ENCODE measurements around the gene SERINC3. TPM values are rescaled to one million over a fixed set of nuclear protein-coding genes. Genes with fewer than 3 reads are reported as not detected.

The SERINC3 gene
- total and polyA plus RNA-seq, 2 of the 13 experiments (the other 11 are each of a cell fraction or from before 2014, with no cell fraction given): 82.0 to 226 TPM

DNA sequence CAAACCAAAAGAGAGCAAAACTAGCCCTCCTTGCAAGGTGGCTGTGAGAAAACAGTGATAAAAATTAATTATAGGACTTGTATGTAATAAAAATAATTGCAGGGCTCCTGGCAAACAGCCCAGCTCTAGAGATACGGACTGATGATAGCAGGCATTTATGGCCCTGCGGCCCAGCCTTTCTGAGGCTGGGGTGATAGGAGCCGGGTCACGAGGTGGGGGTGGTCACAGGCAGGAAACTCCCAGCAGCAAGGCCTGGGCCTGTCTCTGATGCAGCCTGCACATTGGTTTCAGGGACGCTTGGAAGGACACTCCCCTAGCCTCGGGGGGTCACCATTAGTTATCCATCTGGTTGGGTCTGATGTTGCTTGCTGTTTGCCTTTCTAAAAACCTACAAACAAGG lies 64.9 kb downstream of the SERINC3 start:
- DNase-seq (ENCODE audit: low spot score): no peak
- Histone ChIP-seq H3K27me3 (ENCODE audit: control insufficient read depth in 1 of 2, insufficient read depth in 2 of 2, low read length in 2 of 2) (no peaks in the 10 kb centered on the region), H3K4me2 (ENCODE audit: low read depth, low read length) (no peak overlapping the region), H3K4me3 (replicated peaks in 1 of 3; ENCODE audit: insufficient read depth in 1 of 3, low read depth in 2 of 3, low read length in 3 of 3) (no peak overlapping the region), H3K4me1 (ENCODE audit: insufficient read depth, low read length) (peaks cover 54% of the 10 kb centered on the region), H3K79me2 (ENCODE audit: insufficient read depth, low read length) (no peaks in the 10 kb centered on the region), H3K27ac (ENCODE audit: extremely low read length, insufficient read depth, low read length) (no peak overlapping the region), H3K9me3 (ENCODE audit: low read length) (no peaks in the 10 kb centered on the region), H3K36me3 (replicated peaks in 1 of 2; ENCODE audit: control insufficient read depth in 1 of 2, insufficient read depth in 2 of 2, low read length in 2 of 2) (no peaks in the 10 kb centered on the region), H3K9ac (ENCODE audit: insufficient read depth, low read depth, low read length) (no peak overlapping the region), H2AFZ (ENCODE audit: low read length) (no peak overlapping the region), H4K20me1 (ENCODE audit: insufficient read depth, low read length) (no peaks in the 10 kb centered on the region)
- 80% methylated on average over 6 of the region's 6 CpGs for WGBS (ENCODE audit: low lambda C conversion rate)
- ChIA-PET CTCF (ENCODE audit: low intra/inter-chr PET ratio, low total read pairs) (no interaction called here), POLR2A (no interaction called here)
- in situ Hi-C loops (cut with HindIII; ENCODE audit: extremely low pct_ligation_motif_present, low pct_unique_long_range_greater_than_20kb): no loop called here
- no TSS peak for BruUV-seq (replicated peaks)
- ATAC-seq: no peak
- intact Hi-C loops (cut with micrococcal nuclease; ENCODE audit: unreplicated experiment): no loop called here
- TF ChIP-seq NRL (CRISPR knock-in tag; IDR thresholded peaks at IDR 0.05; ENCODE audit: borderline replicate concordance) (no peak; the same call in 1 of the 2 replicates), NCOA1 (CRISPR knock-in tag; IDR thresholded peaks at IDR 0.05) (no peak), ZNF598 (CRISPR knock-in tag; IDR thresholded peaks at IDR 0.05; ENCODE audit: borderline replicate concordance) (no peak), ZNF101 (CRISPR knock-in tag; IDR thresholded peaks at IDR 0.05; ENCODE audit: borderline replicate concordance, low read depth) (no peak), ZNF83 (CRISPR knock-in tag; IDR thresholded peaks at IDR 0.05; ENCODE audit: borderline replicate concordance) (no peak), KDM2A (CRISPR knock-in tag; IDR thresholded peaks at IDR 0.05; ENCODE audit: borderline replicate concordance, low read depth) (no peak), ZNF891 (CRISPR knock-in tag; IDR thresholded peaks at IDR 0.05) (no peak), ZNF749 (CRISPR knock-in tag; IDR thresholded peaks at IDR 0.05; ENCODE audit: borderline replicate concordance) (no peak), IRX3 (CRISPR knock-in tag; IDR thresholded peaks at IDR 0.05; ENCODE audit: borderline replicate concordance, low read depth) (no peak)
- TF ChIP-seq, protein P1, sequence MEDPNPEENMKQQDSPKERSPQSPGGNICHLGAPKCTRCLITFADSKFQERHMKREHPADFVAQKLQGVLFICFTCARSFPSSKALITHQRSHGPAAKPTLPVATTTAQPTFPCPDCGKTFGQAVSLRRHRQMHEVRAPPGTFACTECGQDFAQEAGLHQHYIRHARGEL (CRISPR knock-in tag; IDR thresholded peaks at IDR 0.05): no peak
- TF ChIP-seq, protein P2, sequence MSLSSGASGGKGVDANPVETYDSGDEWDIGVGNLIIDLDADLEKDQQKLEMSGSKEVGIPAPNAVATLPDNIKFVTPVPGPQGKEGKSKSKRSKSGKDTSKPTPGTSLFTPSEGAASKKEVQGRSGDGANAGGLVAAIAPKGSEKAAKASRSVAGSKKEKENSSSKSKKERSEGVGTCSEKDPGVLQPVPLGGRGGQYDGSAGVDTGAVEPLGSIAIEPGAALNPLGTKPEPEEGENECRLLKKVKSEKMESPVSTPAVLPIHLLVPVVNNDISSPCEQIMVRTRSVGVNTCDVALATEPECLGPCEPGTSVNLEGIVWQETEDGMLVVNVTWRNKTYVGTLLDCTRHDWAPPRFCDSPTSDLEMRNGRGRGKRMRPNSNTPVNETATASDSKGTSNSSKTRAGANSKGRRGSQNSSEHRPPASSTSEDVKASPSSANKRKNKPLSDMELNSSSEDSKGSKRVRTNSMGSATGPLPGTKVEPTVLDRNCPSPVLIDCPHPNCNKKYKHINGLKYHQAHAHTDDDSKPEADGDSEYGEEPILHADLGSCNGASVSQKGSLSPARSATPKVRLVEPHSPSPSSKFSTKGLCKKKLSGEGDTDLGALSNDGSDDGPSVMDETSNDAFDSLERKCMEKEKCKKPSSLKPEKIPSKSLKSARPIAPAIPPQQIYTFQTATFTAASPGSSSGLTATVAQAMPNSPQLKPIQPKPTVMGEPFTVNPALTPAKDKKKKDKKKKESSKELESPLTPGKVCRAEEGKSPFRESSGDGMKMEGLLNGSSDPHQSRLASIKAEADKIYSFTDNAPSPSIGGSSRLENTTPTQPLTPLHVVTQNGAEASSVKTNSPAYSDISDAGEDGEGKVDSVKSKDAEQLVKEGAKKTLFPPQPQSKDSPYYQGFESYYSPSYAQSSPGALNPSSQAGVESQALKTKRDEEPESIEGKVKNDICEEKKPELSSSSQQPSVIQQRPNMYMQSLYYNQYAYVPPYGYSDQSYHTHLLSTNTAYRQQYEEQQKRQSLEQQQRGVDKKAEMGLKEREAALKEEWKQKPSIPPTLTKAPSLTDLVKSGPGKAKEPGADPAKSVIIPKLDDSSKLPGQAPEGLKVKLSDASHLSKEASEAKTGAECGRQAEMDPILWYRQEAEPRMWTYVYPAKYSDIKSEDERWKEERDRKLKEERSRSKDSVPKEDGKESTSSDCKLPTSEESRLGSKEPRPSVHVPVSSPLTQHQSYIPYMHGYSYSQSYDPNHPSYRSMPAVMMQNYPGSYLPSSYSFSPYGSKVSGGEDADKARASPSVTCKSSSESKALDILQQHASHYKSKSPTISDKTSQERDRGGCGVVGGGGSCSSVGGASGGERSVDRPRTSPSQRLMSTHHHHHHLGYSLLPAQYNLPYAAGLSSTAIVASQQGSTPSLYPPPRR (CRISPR knock-in tag; IDR thresholded peaks at IDR 0.05; ENCODE audit: borderline replicate concordance): no peak
- FAIRE-seq: no peak
